GM12878 (cell line): ENCODE data around the gene DIPK1A. TPM values are rescaled to one million over a fixed set of nuclear protein-coding genes. Genes with fewer than 3 reads are reported as not detected.

Experiments used
- ATAC-seq: fragments of 200-7000 bp; cut with Tn5 transposase; 3 replicates; pipeline ENCODE4 v1.9.1; 2020; ENCODE audit warnings: mild to moderate bottlenecking, moderate library complexity
- BruUV-seq: library from RNA; stranded (reverse); fragments of 400-500 nt; replicated peaks from 2 replicates; lab custom pipeline; 2021; lab: Mats Ljungman, UMichigan
- CTCF ChIA-PET: fragments of 300-600 bp; sonication (Branson Sonifier 250); formaldehyde crosslinking; extraction: SDS; loops from one replicate; lab custom pipeline; 2021; ENCODE audit warnings: inconsistent platforms; lab: Yijun Ruan, JAX
- POLR2A ChIA-PET: fragments of 350-600 bp; formaldehyde crosslinking; extraction: SDS; loops from one replicate; lab custom pipeline; 2021; ENCODE audit warnings: inconsistent platforms; lab: Charles Lee
- RAD21 ChIA-PET: fragments of 300-600 bp; sonication (Branson Sonifier 250); formaldehyde crosslinking; loops from one replicate; lab custom pipeline; 2023; ENCODE audit warnings: antibody characterized with exemption; ENCODE audit not compliant: unreplicated experiment; lab: Charles Lee
- SMC1A ChIA-PET: fragments of 300-600 bp; sonication (Branson Sonifier 250); formaldehyde crosslinking; loops from one replicate; lab custom pipeline; 2023; ENCODE audit not compliant: unreplicated experiment, uncharacterized antibody; lab: Charles Lee
- DNase-seq: peaks from one replicate; pipeline ENCODE4 v3.0.0-alpha.2; 2011; ENCODE audit warnings: low read depth, low spot score
- FAIRE-seq: peaks from 3 replicates; lab custom pipeline; 2011; peaks lifted over from hg19 to GRCh38; lab: Jason Lieb, UNC
- H2AFZ ChIP-seq: 2 replicates; pipeline ENCODE4 v1.6.0; 2011; ENCODE audit warnings: low read depth, low read length, control low read depth; ENCODE audit not compliant: control insufficient read depth
- H3K27ac ChIP-seq: 2 replicates; pipeline ENCODE4 v1.5.1; 2011; ENCODE audit warnings: control low read depth; ENCODE audit not compliant: control insufficient read depth, insufficient read depth
- H3K27me3 ChIP-seq, 2 experiments: replicated peaks in 1 of 2; 2 replicates each; pipeline versions ENCODE4 v1.6.0 to v1.6.1; 2011; ENCODE audit warnings: low read length in 1 of 2; ENCODE audit not compliant: control insufficient read depth in 2 of 2, insufficient read depth in 2 of 2
- H3K36me3 ChIP-seq, 2 experiments: 2 replicates each; pipeline ENCODE4 v1.5.1; 2011; ENCODE audit warnings: low read length in 1 of 2; ENCODE audit not compliant: control insufficient read depth in 2 of 2, insufficient read depth in 2 of 2
- H3K4me1 ChIP-seq: 2 replicates; pipeline ENCODE4 v1.6.1; 2011; ENCODE audit warnings: mild to moderate bottlenecking, low read length, moderate library complexity, mixed read lengths; ENCODE audit not compliant: control insufficient read depth, insufficient read depth
- H3K4me2 ChIP-seq: 2 replicates; pipeline ENCODE4 v1.6.0; 2011; ENCODE audit warnings: control low read depth; ENCODE audit not compliant: control insufficient read depth, insufficient read depth
- H3K4me3 ChIP-seq: fragments of 200-600 bp; sonication (generic); 2 replicates; pipeline ENCODE4 v1.5.1; 2016
- H3K79me2 ChIP-seq: 2 replicates; pipeline ENCODE4 v1.6.0; 2011; ENCODE audit warnings: low read length; ENCODE audit not compliant: control insufficient read depth, insufficient read depth
- H3K9ac ChIP-seq: 2 replicates; pipeline ENCODE4 v1.8.0; 2011; ENCODE audit warnings: low read length, control low read depth, mixed read lengths; ENCODE audit not compliant: control insufficient read depth, insufficient read depth
- H3K9me3 ChIP-seq: replicated peaks from 3 replicates; pipeline ENCODE4 v1.5.1; 2011; ENCODE audit warnings: mild to moderate bottlenecking, low read length; ENCODE audit not compliant: control insufficient read depth, insufficient read depth
- H4K20me1 ChIP-seq: 2 replicates; pipeline ENCODE4 v1.6.0; 2011; ENCODE audit not compliant: control insufficient read depth, insufficient read depth
- BRCA1 ChIP-seq: IDR thresholded peaks from 2 replicates; pipeline ENCODE4 v1.6.1; 2011; ENCODE audit warnings: low read depth, low read length, improper control_type of control experiment
- E2F8 ChIP-seq: fragments of 450-650 bp; IDR thresholded peaks from 2 replicates; pipeline ENCODE4 v1.6.1; 2018; ENCODE audit warnings: mild to moderate bottlenecking, low read depth, moderate library complexity; ENCODE audit not compliant: partially characterized antibody
- MEF2A ChIP-seq: IDR thresholded peaks from 2 replicates; pipeline ENCODE4 v1.6.1; 2011; ENCODE audit warnings: low read depth, mild to moderate bottlenecking, low read length, moderate library complexity; ENCODE audit not compliant: insufficient read depth
- NFYB ChIP-seq: IDR thresholded peaks from 2 replicates; pipeline ENCODE4 v1.6.1; 2011; ENCODE audit warnings: low read depth, mild to moderate bottlenecking, low read length, improper control_type of control experiment, moderate library complexity; ENCODE audit not compliant: insufficient read depth
- NR2F1 ChIP-seq: fragments of 450-650 bp; conservative IDR thresholded peaks from 2 replicates; pipeline ENCODE4 v1.6.1; 2017; ENCODE audit warnings: mild to moderate bottlenecking
- RFX5 ChIP-seq: IDR thresholded peaks from 2 replicates; pipeline ENCODE4 v1.6.1; 2011; ENCODE audit warnings: low read depth, low read length, improper control_type of control experiment
- RUNX3 ChIP-seq: IDR thresholded peaks from 2 replicates; pipeline ENCODE4 v1.6.1; 2012; ENCODE audit warnings: low read length, inconsistent platforms
- SPI1 ChIP-seq: IDR thresholded peaks from 2 replicates; pipeline ENCODE4 v1.6.1; 2011; ENCODE audit warnings: low read depth, mild to moderate bottlenecking, low read length, moderate library complexity, borderline replicate concordance; ENCODE audit not compliant: insufficient read depth
- SREBF1 ChIP-seq: IDR thresholded peaks from 2 replicates; pipeline ENCODE4 v1.6.1; 2012; ENCODE audit warnings: mild to moderate bottlenecking, low read length
- STAT3 ChIP-seq: IDR thresholded peaks from 2 replicates; pipeline ENCODE4 v1.6.1; 2011; ENCODE audit warnings: low read depth, low read length, improper control_type of control experiment
- ZNF384 ChIP-seq: IDR thresholded peaks from 2 replicates; pipeline ENCODE4 v1.6.1; 2012; ENCODE audit warnings: low read depth, mild to moderate bottlenecking, low read length, improper control_type of control experiment, borderline replicate concordance
- WGBS: methylation state at CpG from one replicate; pipeline ENCODE4 v1.1.6; 2016; ENCODE audit warnings: low lambda C conversion rate; ENCODE audit not compliant: insufficient replicate concordance, insufficient coverage; ENCODE audit errors: missing lambda C conversion rate; 5-methylcytosine and 5-hydroxymethylcytosine counted together
- in situ Hi-C: fragments of 300-500 bp; cut with MboI; formaldehyde crosslinking; loops from 9 replicates; pipeline ENCODE4 v1.14.3; 2018; ENCODE audit warnings: mixed read lengths
- intact Hi-C: fragments of 100-400 bp; cut with micrococcal nuclease; formaldehyde crosslinking; loops from one replicate; pipeline ENCODE4 v1.14.2; 2022; ENCODE audit not compliant: unreplicated experiment
- polyA plus RNA-seq, 11 experiments: library from polyadenylated mRNA; depleted of rRNA in 4 of 11; unstranded in 6 of 11; stranded (reverse) in 5 of 11; fragments of >200 nt; fragmentation: Nextera tagmentation in 4 of 11; fragmentation: Illumina TruSeq in 1 of 11; extraction: Ambion mirVana in 4 of 11; extraction: Trizol in 1 of 11; gene quantifications; 1 replicate in 1 of 11; 2 replicates in 10 of 11; pipeline versions ENCODE4 v1.2.1 to v1.2.3, GENCODE V29; 2011 to 2016; ENCODE audit warnings: inconsistent platforms in 2 of 11, missing spikeins in 2 of 11, low read depth in 1 of 11
- total RNA-seq, 4 experiments: library from RNA; depleted of rRNA in 3 of 4; stranded (reverse); fragments of >200 nt in 3 of 4; fragmentation: Illumina TruSeq in 1 of 4; extraction: Trizol in 1 of 4; gene quantifications; 2 replicates each; pipeline versions ENCODE4 v1.2.1 to v1.2.3, GENCODE V29; 2013 to 2021

DIPK1A gene
- total and polyA plus RNA-seq, 10 of the 15 experiments (the other 5 are each of a cell fraction or from before 2014, with no cell fraction given): 4.9 to 15.0 (median 9.7) TPM

- ATAC-seq (no peak), DNase-seq (no peak), FAIRE-seq (no peak)
- intact Hi-C loops (no loop called here), in situ Hi-C loops (no loop called here)
- H3K79me2 ChIP-seq: no peaks in the 10 kb centered on the region
- H3K27me3 ChIP-seq: no peaks in the 10 kb centered on the region
- H3K4me3 ChIP-seq: no peak overlapping the region
- no peak overlapping the region for H2AFZ ChIP-seq
- ChIA-PET POLR2A (no interaction called here), CTCF (interaction anchor here (0.9 to 1.9 kb wide), 3 partner anchors 8 to 54 kb away, joined by 3 to 8 read pairs (median 7); no protein-coding TSS in a partner anchor), RAD21 (interaction anchor here (0.8 kb wide), 1 partner anchor 14 kb away, joined by 3 read pairs; no protein-coding TSS in a partner anchor), SMC1A (interaction anchor here (0.6 to 2.5 kb wide), 7 partner anchors 14 to 1028 kb away, joined by 3 to 12 read pairs (median 3); no protein-coding TSS in a partner anchor)
- H3K36me3 ChIP-seq: no peaks in the 10 kb centered on the region
- TF ChIP-seq BRCA1: no peak
- 0 out of 2 replicates have a peak, but pooled peaks have one; percentile 14 for TF ChIP-seq NFYB
- no peaks in the 10 kb centered on the region for H3K9me3 ChIP-seq
- no peaks in the 10 kb centered on the region for H4K20me1 ChIP-seq
- H3K4me1 ChIP-seq: peaks cover under 1% of the 10 kb centered on the region; the same call in 1 of the 2 replicates
- no peak overlapping the region for H3K27ac ChIP-seq
- no peak overlapping the region for H3K9ac ChIP-seq
- no peak overlapping the region for H3K4me2 ChIP-seq
- no TSS peak for BruUV-seq
- WGBS: 36% methylated on average over 6 of the region's 6 CpGs
Observed at GRCh38 chr1:93007941-93008577, 46.8 kb upstream of the DIPK1A start.

- ChIA-PET CTCF (interaction anchor here (0.6 to 6.0 kb wide), 11 partner anchors 12 to 147 kb away, joined by 3 to 41 read pairs (median 5); no protein-coding TSS in a partner anchor), POLR2A (no interaction called here), RAD21 (interaction anchor here (1.6 to 2.5 kb wide), 2 partner anchors 11 to 36 kb away, joined by 3 to 12 read pairs; no protein-coding TSS in a partner anchor), SMC1A (interaction anchor here (1.0 to 3.5 kb wide), 10 partner anchors 8 to 150 kb away, joined by 3 to 27 read pairs (median 4); no protein-coding TSS in a partner anchor)
- Histone ChIP-seq H3K27me3 (no peaks in the 10 kb centered on the region), H4K20me1 (no peaks in the 10 kb centered on the region), H3K9ac (no peak overlapping the region), H3K27ac (no peak overlapping the region), H3K4me3 (no peak overlapping the region), H3K79me2 (no peaks in the 10 kb centered on the region), H3K4me2 (peak overlapping the region; percentile 41), H3K4me1 (peaks cover 5% of the 10 kb centered on the region), H2AFZ (no peak overlapping the region), H3K36me3 (no peaks in the 10 kb centered on the region), H3K9me3 (no peaks in the 10 kb centered on the region)
- in situ Hi-C loops: no loop called here
- intact Hi-C loops: no loop called here
- no peak for DNase-seq
- WGBS: 0% methylated on average over 1 of the region's 1 CpG
- ATAC-seq: peak; percentile 59
- 0 out of 2 replicates have a peak, but pooled peaks have one; percentile 22 for TF ChIP-seq MEF2A
- peak; percentile 76 for TF ChIP-seq NR2F1
- TF ChIP-seq RFX5: no peak
- TF ChIP-seq SREBF1: no peak
- peak; percentile 28; the same call in 1 of the 2 replicates for TF ChIP-seq RUNX3
- peak; percentile 73 for TF ChIP-seq ZNF384
- peak; percentile 25; the same call in 1 of the 2 replicates for TF ChIP-seq SPI1
- no peak for TF ChIP-seq E2F8
- TF ChIP-seq STAT3: no peak
- FAIRE-seq: no peak
- no TSS peak for BruUV-seq
Observed at GRCh38 chr1:93005252-93005598, 44.0 kb upstream of the DIPK1A start.
